Stimulated activated CD4-positive, alpha-beta T cell treated with anti-CD3 and anti-CD28 coated beads, TNF-alpha, amount 100 ng/mL, for 4 hours (primary cell): ENCODE data around the gene TTYH1.

Source experiments
- DNase-seq, 3 experiments: peaks; one replicate each; pipeline ENCODE4 v3.0.0-alpha.2; 2020; ENCODE audit warnings: low read depth in 3 of 3

TTYH1 gene

GRCh38 chr19:54392105-54392504 lies 23.2 kb upstream of the TTYH1 start:
- DNase-seq: no peak

- no peak for DNase-seq
Observed at GRCh38 chr19:54393381-54393780, 21.9 kb upstream of the TTYH1 start.

GRCh38 chr19:54395685-54396084 lies 19.6 kb upstream of the TTYH1 start:
- DNase-seq: no peak

DNA sequence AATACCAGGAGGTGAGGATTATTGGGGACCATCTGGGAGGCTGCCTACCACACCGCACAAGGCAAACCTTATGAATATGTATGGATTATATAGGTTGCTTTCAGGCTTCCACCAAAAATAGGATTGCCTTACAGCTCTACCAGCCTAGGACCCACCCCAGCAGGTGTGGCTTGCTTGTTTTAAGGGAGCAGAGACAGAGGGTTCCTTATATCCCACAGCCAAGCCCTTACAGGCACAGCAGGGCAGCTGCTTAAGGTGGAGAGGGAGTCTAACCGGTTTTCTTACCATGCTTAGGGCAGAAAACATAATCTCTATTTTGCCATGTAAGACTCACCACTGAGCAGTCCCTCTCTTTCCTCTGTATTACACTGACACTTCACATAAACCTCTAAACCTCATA lies 16.1 kb upstream of the TTYH1 start:
- no peak for DNase-seq

DNA sequence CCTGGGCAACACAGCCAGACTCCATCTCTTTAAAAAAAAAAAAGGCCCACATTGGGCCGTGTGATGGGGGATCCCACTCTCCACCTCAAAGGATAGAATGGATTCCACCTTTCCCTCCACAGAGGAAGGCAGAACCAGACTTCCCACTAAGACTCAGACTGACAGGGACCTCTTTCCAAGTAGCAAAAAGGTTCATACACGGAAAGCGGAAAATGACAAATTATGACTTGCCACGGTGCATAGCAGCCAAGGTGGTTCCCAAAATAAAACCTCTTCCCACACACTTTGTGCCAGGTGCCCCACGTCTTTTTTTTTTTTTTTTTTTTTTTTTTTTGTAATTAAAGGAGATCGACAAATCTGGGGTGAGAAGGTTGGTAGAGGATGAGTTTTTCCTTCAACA lies 14.4 kb upstream of the TTYH1 start:
- no peak for DNase-seq

DNA sequence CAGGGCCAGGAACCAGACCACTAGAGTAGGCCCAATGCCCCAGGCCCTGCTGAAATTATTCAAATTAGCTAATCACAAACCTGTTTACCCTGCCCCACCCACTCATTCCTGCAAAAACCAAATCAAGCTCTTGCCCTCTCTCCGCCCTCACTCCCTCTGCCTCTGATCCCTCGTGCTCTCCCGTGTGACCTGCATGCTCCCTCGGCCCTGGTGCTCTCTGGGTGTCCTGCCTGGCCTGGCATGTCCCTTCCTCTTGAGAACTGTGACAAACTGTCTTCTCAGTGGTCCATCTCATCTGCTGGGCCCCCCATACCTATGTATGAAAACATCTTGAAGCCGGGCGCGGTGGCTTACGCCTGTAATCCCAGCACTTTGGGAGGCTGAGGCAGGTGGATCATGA lies 12.2 kb upstream of the TTYH1 start:
- no peak for DNase-seq

GRCh38 chr19:54405628-54406027 lies 9.6 kb upstream of the TTYH1 start:
- no peak for DNase-seq

DNA sequence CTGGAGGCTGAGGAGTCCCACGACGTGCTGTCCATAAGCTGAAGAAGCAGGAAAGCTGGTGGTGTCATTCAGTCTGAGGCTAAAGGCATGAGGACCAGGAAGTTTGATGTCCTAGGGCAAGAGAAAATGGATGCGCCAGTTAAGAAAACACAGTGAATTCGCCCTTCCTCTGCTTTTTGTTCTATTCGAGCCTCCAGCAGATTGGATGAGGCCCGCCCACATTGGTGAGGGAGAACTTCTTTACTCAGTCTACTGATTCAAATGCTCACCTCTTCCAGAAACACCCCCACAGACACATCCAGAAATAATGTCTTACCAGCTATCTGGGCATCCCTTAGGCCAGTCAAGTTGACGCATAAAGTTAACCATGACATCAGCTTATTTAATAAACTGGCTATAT lies 7.5 kb upstream of the TTYH1 start:
- no peak for DNase-seq

GRCh38 chr19:54408456-54409026 lies 6.7 kb upstream of the TTYH1 start:
- DNase-seq: no peak

GRCh38 chr19:54411033-54411432 lies 4.2 kb upstream of the TTYH1 start:
- DNase-seq: no peak

- DNase-seq: no peak
Observed at GRCh38 chr19:54412877-54413276, 2.4 kb upstream of the TTYH1 start.

- DNase-seq: no peak
Observed at GRCh38 chr19:54414156-54414555, 1.1 kb upstream of the TTYH1 start.

DNA sequence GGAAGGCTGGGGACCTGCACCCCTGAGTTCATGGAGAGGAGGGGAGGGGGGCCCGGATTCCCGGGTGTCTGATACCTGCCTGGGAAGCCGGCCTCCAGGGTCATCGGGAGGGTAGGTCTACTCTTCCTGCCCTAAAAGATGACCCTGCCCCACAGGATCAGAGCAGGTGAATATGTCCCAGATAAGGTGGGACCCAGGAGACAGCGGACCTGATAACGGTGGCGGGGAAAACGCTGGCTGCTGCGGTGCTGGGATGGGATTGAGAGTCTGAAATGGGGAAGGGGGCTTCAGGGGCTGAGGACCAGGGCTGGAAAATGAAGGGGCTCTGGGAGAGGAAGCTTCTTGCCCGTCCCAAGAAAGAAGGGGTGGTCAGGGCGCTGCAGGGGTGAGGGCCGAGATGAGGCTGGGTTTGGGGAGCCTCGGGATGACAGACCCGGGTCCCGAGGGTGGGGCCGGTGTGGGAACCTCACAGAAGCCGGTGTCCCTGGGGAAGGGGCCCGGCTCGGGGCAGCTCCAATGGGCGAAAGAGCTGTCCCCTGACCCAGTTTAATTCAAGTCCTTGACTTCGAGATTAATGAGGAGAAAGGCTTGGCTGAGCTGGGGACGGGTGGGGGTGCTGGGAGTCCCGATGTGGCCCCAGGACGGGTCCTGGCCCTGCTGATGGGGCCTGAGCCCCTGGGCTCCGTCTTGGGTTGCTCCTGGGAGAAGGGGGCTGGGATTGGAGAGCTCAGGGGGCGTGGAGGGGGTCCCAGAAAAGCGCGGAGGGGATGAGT lies 823 bp downstream of the TTYH1 start:
- no peak for DNase-seq

GRCh38 chr19:54416695-54417491 lies 1.6 kb downstream of the TTYH1 start:
- no peak for DNase-seq

GRCh38 chr19:54418030-54418929 lies 3.0 kb downstream of the TTYH1 start:
- DNase-seq: no peak

- no peak for DNase-seq
Observed at GRCh38 chr19:54418930-54419800, 3.9 kb downstream of the TTYH1 start.

- DNase-seq: no peak
Observed at GRCh38 chr19:54420068-54420382, 4.8 kb downstream of the TTYH1 start.

GRCh38 chr19:54420383-54421168 lies 5.3 kb downstream of the TTYH1 start:
- no peak for DNase-seq

DNA sequence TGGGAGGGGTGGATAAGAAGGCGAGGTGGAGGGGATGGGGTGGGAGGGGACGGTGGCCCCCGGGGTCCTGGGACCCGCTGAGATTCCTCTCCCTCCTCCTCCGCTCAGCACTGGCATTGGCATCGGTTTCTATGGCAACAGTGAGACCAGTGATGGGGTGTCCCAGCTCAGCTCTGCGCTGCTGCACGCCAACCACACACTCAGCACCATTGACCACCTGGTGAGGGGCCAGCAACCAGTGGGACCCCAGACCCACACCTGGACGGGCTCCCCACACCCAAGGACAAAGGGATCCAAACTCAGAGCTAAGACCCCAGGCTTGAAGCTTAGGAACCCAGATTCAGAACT lies 5.9 kb downstream of the TTYH1 start:
- no peak for DNase-seq

DNA sequence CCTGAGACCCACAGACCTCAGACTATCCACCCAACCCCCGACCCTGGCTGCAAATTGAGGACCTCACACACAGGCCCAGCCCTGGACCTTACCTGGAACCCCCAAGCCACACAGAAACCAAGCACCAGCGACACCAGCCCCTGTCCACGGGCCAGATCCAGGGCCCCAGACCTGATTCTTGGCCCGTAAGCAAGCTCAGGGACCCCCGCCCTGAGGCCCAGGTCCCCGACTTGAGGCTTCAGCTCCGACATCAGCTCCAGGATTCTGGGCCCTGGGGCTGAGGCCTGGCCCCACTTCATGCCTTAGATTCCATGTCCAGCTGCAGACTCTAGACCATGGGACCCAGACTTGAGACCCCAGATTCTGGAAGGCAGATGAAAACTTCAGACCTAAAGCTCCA lies 6.3 kb downstream of the TTYH1 start:
- no peak for DNase-seq
